GM12872 (cell line): Measurements from ENCODE around the gene TUBGCP6.

Source experiments
- CTCF ChIP-seq: IDR thresholded peaks from 3 replicates; pipeline ENCODE4 v1.5.1; 2011; ENCODE audit warnings: low read depth, mild to moderate bottlenecking, low read length, moderate library complexity; ENCODE audit not compliant: insufficient read depth

Gene TUBGCP6

DNA sequence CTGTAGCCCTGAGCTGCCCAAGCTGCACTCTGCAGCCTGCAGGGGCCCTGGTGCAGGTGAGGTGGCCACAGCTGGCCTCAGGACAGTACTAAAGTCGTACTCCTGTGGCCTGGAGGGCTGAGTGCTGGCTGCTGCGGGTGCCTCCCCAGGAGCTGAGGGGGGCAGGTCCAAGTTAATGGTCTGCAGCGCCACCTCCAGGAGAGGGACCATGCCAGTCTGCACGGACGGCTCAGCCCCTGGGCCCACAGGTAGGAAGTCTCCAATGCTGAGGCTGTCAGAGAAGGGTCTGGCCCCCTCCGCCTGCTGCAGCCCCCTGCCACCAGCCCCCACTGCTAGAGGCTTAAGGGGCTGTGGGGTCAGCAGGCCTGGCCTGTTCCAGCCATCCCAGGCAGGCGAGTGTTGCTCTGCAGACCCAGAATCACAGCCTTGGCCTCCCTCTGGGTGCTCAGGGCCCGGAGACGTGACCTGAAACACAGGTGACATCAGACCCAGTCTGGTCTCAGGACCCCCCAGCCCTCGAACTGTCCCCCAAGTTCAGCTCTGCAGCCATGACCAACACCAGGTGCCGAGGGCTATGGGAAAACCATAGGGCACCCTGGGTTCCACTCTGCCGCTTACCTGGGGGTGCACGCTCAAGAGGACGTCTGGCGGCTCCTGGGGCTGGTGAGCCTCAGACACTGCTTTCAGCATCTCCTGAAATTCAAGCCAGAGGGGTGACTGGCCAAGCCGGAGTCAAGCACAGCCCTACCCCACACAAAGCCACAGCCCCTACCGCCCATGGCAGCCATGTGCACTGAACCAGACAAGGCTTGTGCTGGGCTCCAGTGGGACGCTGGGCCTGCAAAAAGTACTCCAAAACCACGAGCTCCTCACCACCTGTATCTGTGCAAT is 23.2 kb downstream of the TUBGCP6 start:
- TF ChIP-seq CTCF: 0 out of 3 replicates have a peak, but pooled peaks have one; percentile 6

DNA sequence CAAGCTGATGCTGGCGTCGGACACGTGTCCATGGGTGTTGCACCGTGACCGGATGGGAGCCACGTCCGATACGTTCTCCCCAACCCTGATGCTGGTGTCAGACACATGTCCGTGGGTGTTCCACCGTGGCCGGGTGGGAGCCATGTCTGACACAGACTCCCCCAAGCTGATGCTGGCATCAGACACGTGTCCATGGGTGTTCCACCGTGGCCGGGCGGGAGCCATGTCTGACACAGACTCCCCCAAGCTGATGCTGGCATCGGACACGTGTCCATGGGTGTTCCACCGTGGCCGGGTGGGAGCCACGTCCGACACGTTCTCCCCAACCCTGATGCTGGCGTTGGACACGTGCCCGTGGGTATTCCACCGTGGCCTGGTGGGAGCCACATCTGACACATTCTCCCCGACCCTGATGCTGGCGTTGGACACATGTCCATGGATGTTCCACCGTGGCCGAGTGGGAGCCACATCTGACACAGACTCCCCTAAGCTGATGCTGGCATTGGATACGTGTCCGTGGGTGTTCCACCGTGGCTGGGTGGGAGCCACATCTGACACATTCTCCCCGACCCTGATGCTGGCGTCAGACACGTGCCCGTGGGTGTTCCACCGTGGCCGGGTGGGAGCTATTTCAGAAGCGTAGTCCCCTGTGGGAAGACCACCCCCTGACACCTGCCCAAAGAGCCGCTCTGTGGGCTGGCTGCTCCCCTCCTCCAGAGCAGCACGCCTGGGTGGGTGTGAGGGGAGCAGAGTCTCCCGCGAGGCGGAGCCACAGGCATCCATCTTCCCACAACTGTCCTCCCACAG is 24.0 kb downstream of the TUBGCP6 start:
- no peak for TF ChIP-seq CTCF

DNA sequence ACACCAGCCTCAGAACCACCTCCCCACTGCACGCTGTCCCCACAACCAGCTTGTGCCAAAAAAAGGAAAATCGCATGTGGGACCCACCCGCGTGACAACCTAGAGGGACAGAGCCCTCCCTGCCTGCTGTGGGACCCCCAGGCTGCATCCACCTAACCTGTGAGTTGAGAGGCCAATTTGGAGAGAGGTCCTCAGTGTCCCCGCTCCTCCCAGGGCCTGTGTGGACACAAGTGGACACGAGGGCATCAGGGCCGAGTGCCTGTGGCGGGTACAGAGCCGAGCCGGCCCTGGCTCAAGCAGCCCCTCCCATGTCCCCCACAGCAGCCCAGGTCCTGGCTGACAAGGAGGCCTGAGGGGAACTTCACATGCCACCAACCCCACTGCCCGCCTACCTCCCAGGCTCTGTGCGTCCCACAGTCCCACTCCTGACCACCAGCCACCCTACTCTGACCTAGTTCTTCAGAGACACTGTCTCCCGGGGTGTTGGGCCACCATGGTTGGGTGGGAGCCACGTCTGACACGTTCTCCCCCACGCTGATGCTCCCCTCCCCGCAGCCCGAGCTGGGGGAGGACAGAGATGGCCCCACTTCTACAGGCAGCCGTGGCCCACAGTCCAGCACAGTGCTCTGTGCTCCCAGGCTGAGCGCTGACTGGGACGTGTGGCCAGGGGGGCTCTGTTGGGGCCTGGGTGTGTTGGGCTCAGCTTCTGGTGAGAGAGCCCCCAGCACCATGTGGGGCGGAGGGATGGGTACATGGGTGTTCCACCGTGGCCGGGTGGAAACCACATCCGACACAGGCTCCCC is 24.8 kb downstream of the TUBGCP6 start:
- no peak for TF ChIP-seq CTCF

GRCh38 chr22:50218996-50219727 is 25.7 kb downstream of the TUBGCP6 start:
- TF ChIP-seq CTCF: no peak

GRCh38 chr22:50218153-50218995 is 26.4 kb downstream of the TUBGCP6 start:
- TF ChIP-seq CTCF: no peak

GRCh38 chr22:50217543-50218152 is 27.2 kb downstream of the TUBGCP6 start:
- no peak for TF ChIP-seq CTCF
